VCaP (cell line): ENCODE measurements around the gene ACADVL.

Experiments used
- H3K27ac ChIP-seq: fragments of 450-650 bp; 2 replicates; pipeline ENCODE4 v1.5.1; 2017
- TF ChIP-seq, protein P1 (sequence below): fragments of 450-650 bp; conservative IDR thresholded peaks from 2 replicates; pipeline ENCODE4 v1.5.1; 2017; ENCODE audit warnings: mild to moderate bottlenecking, moderate library complexity

The ACADVL gene

DNA sequence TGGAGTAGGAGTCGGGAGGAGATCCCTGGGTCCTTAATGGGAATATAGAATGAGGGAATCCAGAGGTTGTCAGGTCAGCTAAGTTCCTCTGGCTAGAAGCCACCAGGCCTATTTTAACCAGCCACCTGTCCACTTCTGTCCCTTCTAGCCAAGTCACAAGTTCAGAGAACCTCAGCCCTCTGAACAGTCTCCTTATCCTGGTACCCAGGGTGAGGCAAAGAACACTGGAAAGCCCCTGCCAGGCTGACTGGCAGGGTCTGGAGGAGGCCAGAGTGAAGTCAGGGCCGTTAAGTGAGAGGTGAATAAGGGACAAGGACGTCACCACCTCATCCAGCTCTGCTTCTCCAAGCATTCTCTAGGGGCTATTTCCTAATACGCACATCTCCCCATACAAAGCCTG is 29.1 kb downstream of the ACADVL start:
- TF ChIP-seq, protein P1, sequence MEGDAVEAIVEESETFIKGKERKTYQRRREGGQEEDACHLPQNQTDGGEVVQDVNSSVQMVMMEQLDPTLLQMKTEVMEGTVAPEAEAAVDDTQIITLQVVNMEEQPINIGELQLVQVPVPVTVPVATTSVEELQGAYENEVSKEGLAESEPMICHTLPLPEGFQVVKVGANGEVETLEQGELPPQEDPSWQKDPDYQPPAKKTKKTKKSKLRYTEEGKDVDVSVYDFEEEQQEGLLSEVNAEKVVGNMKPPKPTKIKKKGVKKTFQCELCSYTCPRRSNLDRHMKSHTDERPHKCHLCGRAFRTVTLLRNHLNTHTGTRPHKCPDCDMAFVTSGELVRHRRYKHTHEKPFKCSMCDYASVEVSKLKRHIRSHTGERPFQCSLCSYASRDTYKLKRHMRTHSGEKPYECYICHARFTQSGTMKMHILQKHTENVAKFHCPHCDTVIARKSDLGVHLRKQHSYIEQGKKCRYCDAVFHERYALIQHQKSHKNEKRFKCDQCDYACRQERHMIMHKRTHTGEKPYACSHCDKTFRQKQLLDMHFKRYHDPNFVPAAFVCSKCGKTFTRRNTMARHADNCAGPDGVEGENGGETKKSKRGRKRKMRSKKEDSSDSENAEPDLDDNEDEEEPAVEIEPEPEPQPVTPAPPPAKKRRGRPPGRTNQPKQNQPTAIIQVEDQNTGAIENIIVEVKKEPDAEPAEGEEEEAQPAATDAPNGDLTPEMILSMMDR: no peak
- H3K27ac ChIP-seq: no peak overlapping the region

DNA sequence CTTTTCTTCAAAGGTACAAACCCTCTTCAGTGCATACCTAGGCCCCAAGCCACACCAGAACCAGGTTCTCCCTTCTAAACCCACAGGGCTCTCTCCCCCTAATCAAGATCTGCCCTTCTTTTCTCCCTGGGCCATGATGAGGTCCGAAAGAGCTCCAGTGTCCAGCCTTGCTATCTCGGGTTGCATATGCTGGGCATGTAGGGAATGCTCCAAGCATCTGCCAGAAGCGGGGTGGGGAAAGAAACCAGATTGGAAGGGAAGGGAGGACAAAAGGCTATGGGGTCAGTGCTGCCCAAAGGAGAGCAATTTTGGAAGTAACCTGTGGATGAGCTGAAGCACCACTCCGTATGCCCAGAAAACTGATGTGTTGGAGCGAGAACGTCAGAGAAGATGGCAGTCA is 29.5 kb downstream of the ACADVL start:
- TF ChIP-seq, protein P1: no peak
- H3K27ac ChIP-seq: peak overlapping the region; percentile 91; the same call in 1 of the 2 replicates

DNA sequence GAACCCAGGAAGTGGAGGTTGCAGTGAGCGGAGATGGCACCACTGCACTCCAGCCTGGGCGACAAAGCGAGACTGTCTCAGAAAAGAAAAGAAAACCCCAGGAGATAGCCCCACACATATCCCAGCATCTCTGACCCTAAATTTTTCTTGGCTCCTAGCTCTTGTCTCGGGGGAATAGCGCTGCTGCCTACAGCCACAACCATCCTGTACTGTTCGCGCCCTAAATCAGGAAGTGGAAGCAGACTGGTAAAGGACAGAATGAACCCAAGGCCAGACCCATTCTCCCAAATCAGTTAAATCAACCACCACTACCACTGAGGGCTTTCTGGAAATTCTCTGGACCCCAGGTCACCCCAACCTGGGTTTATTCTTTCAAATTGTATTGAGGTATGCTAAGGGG is 30.1 kb downstream of the ACADVL start:
- H3K27ac ChIP-seq: peak overlapping the region; percentile 91; the same call in 1 of the 2 replicates
- TF ChIP-seq, protein P1: no peak

DNA sequence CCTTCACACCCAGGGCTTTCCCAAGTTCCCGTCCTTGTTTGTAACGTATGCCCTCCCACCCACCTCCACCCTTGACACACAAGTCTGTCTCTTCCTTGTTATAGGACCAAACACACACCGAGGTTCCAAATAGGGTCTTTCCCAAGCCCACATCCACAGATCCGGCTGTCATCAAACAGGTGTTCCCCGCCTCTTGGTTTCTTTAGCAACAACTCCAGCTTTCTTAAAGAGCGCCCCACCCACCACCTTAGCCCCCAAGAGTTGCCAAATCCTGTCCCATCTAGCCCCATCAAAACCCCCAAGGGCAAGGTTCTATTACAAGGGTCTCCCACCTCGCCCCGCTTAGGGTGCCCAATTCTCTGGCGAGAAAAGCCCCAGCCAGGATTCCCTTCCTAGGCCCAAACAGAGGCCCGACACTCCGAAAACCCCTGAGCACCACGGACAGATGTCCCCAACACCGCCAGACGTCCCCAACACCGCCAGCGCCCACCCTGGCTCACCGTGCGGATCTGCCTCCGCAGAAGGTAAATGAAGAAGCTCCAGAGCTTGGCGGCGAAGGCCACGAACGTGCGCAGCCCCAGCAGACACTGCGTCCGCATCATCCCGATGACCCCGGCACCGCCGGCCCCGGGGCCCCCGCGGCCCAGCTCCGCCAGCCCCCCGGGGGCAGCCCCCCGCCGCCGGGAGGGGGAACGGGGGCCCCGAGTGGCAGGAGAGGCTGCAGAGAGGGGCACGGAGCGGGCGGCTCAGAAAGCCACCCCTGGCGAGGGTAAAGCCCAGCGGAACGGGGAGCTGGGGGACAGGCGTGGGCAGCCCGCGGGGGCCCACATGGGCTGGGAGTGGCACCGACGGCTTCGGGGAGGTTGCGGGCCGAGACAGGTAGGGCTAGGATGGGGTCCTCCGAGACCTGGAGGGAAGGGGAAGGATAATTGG is 31.2 kb downstream of the ACADVL start:
- TF ChIP-seq, protein P1: no peak
- H3K27ac ChIP-seq: peak overlapping the region; percentile 91

DNA sequence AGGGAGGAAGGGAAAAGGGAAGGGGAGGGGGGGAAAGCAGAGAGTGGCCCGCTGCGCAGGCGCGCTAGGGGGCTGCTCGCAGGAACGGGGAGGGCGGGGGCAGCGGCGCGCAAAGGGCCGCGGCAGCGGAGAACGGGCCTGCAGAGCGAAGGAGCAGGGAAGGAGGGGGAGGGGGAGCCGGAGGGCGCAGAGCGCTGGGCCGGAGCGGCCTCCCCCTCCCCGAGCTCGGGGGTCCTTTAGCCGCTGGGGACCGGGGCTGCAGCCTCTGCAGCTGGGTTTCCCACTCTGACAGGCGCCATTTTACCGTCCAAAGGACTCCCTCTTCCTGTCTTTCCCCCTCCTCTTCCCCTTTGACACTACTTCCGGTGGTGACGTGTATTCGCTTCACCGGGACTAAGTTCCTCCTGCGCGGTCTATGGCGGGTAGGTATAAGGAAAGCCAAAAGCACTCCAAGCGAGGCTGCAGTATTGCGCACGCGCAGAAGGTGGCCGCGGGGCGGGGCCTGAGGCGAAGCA is 32.0 kb downstream of the ACADVL start, which contains the start of gene CTDNEP1:
TSS of gene CTDNEP1 (minus strand) at position 74 of the 515 bp plus-strand sequence. CDS start 438 bp downstream, outside the sequence.
- TF ChIP-seq, protein P1: no peak
- peak within 1 kb of the TSS; percentile 91 for H3K27ac ChIP-seq

DNA sequence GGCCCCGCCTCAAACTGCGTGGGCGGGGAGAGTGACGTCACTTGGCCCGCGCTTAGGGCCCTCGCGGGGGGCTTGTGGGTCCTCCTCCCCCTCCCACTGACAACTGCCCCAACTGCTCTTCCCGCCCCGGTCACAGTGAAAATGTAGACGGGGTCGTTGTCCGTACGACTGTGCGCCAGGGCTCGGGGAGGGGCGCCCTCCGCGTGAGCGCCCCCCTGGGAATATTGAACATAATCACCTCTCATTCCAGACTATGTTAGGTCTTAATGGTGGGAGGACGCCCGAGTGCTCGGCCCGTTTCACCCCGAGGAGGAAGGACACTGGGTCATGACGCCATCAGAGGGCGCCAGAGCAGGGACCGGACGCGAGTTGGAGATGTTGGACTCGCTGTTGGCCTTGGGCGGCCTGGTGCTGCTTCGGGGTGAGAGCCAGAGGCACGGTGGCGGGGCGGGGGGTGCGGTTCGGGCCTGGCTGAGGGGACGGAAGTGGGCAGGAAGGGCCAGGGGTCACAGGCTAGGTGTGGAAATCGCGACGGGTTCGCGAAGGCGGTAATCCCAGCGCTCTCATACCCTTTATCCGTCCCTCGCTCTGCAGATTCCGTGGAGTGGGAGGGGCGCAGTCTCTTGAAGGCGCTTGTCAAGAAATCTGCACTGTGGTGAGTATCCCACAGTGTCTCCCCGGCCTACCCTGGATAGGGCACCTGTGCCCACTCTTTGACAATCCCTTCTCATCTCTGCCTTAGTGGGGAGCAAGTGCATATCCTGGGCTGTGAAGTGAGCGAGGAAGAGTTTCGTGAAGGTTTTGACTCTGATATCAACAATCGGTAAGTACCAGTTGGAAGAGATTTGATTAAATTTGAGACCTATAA is 32.7 kb downstream of the ACADVL start, which contains the start of gene ELP5:
TSS of gene ELP5 (plus strand) at position 40 of the 868 bp plus-strand sequence. CDS start at position 376, 336 bp downstream.
- TF ChIP-seq, protein P1: 0 out of 2 replicates have a peak, but pooled peaks have one; percentile 18
- H3K27ac ChIP-seq: peak within 1 kb of the TSS; percentile 91
